Stimulated activated CD8-positive, alpha-beta memory T cell treated with anti-CD3 and anti-CD28 coated beads, Interleukin-15, amount 100 ng/mL, for 1 hour (primary cell): ENCODE data around the gene EDEM1.
A peak's percentile ranks its signal among the peaks of the same experiment; 100 is the strongest.
"Not testable (repeated sequence)": the region's sequence is repeated elsewhere in the genome, so short reads cannot be mapped to it uniquely, and the experiment has no call there.

Experiments used
- DNase-seq: peaks from one replicate; pipeline ENCODE4 v3.0.0-alpha.2; 2020; ENCODE audit warnings: low read depth

Gene EDEM1

GRCh38 chr3:5179036-5179435 lies 8.5 kb upstream of the EDEM1 start:
- DNase-seq, result not testable (repeated sequence)

DNA sequence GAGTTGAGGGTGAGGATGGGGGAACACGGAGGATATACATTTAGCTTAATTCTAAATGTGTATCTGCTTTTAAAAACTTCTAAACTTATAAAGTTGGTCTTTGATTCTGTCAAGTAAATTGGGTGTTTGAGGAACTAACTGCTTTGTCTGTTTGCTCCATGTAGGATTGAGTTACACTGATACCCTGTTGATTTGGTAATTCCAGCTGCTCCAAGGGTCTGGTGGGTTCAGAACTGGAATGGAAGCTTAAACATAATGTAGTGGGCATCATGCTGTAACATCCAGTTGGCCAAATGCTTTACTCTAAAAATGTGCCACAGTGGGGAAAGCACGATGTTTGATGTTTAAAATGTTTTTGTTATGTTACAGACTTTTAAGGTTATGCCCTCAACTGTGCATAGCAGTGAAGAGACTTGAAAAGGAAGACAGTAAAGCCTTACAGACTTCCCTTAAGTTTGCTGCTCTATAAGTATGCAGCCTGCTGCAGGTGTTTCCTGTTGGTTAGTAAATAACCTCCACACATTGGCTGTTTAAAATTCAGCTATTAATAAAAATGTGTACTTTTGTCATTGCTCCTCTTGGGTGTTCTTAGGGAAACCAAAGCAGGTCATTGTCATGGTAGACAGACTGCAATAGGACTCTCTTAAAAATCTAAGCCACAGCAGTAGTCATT lies 5.9 kb upstream of the EDEM1 start:
- DNase-seq, result no peak

- DNase-seq, result not testable (repeated sequence)
Observed at GRCh38 chr3:5183714-5184113, 3.8 kb upstream of the EDEM1 start.

DNA sequence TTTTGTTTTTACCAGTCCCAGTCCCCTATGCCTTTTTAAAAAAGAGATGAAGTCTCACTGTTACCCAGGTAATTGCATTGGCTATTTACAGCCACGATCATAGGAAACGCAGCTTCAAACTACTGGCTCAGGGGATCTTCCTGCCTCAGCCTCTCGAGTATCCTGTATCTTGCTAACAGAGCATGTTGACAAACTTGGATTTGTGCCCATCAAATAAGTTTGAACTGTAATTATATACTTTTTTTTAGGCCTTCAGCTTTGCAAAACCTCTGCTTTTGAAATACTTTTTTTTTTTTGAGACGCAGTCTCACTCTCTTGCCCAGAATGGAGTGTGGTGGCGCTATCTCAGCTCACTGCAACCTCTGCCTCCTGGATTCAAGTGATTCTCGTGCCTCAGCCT lies 3.0 kb upstream of the EDEM1 start:
- DNase-seq, result no peak

GRCh38 chr3:5185093-5185673 lies 2.3 kb upstream of the EDEM1 start:
- no peak for DNase-seq

- DNase-seq, result no peak
Observed at GRCh38 chr3:5186089-5186857, 1.2 kb upstream of the EDEM1 start.

DNA sequence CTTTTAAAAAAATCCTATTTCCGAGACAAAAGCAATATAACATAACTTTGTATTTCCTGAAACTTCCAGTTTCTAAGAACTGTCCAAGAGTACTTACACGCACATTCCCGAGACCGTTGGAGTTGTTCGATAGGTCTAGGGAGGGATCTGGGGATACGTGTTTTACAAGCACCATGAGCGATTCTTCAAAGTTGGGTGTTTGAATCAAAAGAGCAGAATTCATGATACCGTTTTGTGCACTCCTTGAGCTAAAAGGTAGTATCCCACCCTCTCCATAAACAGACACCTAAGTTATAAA lies 700 bp upstream of the EDEM1 start:
- DNase-seq, result no peak

DNA sequence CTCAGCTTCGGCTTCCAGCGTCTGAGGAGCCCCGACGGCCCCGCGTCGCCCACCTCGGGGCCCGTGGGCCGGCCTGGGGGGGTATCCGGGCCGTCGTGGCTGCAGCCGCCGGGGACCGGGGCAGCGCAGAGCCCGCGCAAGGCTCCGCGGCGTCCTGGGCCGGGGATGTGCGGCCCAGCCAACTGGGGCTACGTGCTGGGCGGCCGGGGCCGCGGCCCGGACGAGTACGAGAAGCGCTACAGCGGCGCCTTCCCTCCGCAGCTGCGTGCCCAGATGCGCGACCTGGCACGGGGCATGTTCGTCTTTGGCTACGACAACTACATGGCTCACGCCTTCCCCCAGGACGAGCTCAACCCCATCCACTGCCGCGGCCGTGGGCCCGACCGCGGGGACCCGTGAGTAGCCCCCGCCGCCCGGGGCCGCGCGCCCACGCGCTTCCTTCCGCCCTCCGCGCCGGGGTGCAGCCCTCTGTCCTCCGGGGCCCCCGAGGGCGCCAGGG lies 462 bp downstream of the EDEM1 start:
- DNase-seq, result no peak

DNA sequence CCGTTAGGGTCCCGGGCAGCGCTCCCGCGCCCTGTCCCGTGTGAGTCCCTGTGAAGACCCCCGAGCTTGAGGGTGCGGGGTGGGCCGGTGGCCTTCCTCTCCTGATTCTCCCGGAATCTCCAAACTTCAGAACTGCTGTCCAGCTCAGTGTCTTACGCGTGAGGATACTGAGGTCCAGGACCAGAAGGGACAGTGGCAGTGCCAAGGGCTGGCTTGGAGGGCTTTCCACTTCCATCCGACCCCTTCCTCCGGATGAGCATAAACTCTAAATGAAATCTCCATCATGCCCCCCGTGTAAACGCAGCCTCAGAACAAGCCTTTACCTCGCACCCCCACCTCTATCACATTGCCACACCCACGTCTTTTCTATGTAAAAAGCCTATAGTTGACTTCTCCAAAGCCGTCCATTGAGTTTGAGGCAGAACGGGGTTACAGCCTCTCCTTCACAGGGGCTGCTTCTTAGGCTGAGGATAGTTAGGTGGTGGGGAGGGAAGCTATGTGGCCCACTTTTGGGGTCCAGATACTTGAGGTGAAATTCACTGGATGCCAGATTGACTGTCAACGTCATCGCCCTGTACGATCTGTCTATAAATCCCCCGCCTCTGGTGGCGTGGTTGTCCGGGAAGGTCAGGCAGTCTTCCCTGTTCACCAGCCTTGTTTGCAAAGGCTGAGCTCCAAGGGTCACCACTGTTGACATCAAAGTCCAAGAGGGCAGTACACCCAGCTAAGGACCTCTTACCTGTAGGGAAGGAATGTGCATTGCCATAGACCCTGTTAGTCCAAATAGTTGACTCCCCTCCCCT lies 1.1 kb downstream of the EDEM1 start:
- DNase-seq, result peak; percentile 32

DNA sequence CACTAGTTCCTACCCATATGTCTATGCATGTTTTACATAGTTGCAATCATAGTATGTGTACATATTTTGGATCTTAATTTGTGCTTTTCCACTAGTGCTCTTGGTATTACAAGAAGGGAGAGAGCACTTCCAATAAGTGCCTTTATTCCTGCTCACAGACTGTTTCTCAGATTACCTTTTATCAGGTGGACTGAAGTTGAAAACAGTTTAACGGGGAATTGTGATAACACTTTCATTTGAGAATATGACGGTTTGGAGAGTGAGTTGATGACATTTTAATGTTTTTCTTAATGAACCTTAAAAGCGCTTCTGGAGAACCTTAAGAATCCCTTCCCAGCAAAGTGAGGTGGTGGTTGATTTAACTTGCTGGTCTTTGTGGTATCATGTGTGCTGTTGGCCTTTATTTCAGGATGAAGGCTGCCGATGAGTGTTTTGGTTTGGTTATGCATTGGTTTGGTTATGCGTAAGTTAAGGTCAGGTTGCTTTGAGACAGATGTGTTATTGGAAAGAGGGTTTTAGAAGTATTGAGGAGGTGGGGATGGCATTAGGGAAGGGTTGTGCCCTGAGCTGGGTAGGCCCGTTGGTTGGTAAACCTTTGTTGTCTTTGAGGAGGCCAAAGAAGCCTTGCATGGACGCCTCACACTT lies 2.8 kb downstream of the EDEM1 start:
- DNase-seq, result no peak

DNA sequence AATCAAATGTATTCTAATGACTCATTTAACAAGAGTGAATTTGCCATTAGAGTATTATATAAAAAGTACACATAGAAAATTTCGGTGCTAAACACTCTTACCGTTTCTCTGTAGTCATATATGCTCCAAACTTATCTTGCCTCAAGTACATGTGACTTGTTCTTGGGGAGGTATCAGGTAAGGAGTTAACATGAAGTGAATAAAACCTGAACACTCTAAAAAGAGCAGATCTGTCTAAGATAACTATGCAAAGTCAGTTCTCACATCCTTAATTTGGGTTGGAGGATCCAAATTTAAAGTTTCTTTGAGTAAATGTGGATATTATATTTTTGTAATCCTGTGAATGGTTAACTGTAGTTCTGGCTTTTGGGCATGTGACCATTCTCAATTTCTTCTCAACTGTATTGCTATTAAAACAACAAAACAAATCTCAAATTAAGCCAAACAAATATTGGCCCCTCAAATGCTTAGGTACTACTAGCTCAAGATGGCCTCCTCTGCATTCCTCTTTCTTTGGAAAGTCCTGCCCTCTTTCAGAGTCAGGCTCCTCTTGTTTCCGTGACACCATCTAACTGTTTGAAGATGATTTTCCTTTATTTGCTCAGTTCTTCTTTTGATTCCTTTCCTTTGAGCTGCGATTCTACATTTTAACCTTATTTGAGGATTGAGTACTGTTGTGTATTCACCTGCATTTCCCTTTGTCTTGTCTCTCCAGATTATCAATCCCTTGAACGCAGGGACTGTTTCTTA lies 4.2 kb downstream of the EDEM1 start:
- DNase-seq, result no peak

GRCh38 chr3:5192571-5193365 lies 5.3 kb downstream of the EDEM1 start:
- no peak for DNase-seq

GRCh38 chr3:5194341-5194740 lies 6.8 kb downstream of the EDEM1 start:
- DNase-seq, result no peak

- peak; percentile 27 for DNase-seq
Observed at GRCh38 chr3:5194801-5195509, 7.4 kb downstream of the EDEM1 start.

DNA sequence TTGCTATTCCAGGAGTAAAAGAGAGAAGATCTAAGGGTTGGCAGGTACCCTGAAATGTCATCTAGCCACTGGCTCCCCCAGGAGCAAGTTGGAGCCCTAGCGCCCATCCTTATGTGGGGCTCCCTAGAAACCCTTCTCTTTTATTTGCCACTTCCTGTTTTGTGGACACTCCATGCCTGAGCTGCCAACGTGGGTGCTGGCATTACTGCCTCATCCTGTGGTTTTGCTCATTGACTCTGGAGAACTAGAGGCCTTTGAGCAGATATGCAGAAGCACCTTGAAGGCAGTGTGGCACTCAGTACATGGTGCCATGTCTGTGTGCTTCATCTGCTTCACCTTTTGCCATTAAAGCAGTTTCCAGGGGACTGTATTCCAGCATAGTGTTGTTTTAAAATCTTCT lies 8.1 kb downstream of the EDEM1 start:
- DNase-seq, result no peak

DNA sequence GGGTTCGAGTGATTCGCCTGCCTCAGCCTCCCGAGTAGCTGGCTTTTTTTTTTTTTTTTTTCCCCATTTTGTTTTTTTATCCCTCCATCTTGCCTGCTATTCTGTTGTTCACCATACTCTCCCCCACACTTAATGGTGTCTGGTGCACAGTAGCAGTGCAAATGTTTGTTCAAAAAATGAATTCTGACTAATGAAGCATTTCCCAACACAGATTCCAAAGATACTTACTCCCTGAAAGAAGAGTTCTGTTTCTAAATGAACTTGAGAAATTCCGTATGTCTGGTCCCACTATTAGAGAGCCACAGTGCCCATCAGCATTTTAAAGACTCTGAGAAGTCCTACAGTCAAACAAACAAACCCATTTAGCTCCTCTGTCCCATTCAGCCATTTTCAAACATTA lies 9.5 kb downstream of the EDEM1 start:
- DNase-seq, result no peak

DNA sequence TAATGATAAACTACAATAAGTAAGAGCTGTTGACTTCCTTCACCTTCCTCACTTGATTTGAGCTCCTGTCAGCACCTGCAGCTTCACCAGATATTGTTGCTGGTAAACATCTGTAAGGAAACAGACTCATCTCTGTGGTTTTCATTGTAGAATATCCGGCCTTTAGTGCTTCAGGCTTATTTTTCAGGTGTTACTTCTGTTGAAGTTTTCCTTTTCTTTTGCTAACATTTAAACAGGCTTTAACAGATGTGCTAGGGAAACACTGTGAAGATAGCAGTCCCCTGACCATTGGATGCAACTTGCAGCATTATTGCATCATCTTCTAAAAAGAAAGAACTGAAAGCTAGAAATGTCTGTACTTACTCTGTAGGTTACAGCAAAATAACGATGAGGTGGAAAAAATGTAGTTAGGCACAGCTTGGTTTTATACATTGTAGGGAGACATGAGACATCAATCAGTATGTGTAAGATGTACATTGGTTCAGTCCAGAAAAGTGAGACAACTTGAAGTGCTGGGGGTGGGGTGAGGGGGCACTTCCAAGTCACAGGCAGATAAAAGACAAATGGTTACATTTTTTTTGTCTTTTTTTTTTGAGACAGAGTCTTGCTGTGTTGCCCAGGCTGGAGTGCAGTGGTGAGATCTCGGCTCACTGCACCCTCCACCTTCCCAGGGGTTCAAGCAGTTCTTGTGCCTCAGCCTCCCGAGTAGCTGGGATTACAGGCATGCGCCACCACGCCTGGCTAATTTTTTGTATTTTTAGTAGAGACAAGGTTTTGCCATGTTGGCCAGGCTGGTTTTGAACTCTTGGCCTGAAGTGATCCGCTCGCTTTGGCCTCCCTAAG lies 10.2 kb downstream of the EDEM1 start:
- no peak for DNase-seq

GRCh38 chr3:5198313-5198677 lies 10.8 kb downstream of the EDEM1 start:
- DNase-seq, result no peak
